GM18526 (cell line): ENCODE data around the gene WDR41.

Experiments used
- POLR2A ChIP-seq: IDR thresholded peaks from 3 replicates; pipeline ENCODE4 v1.6.1; 2011; ENCODE audit not compliant: insufficient read length; ENCODE audit errors: extremely low read depth

Gene WDR41

GRCh38 chr5:77419644-77420582, 72.2 kb downstream of the WDR41 start:
- no peak for TF ChIP-seq POLR2A

GRCh38 chr5:77418601-77419581, 73.2 kb downstream of the WDR41 start:
- no peak for TF ChIP-seq POLR2A

- TF ChIP-seq POLR2A, result no peak
Measured at GRCh38 chr5:77418162-77418561, 74.0 kb downstream of the WDR41 start.

GRCh38 chr5:77413049-77413448, 79.1 kb downstream of the WDR41 start:
- TF ChIP-seq POLR2A, result no peak

GRCh38 chr5:77409870-77410621, 82.1 kb downstream of the WDR41 start:
- TF ChIP-seq POLR2A, result no peak

GRCh38 chr5:77407152-77407551, 85.0 kb downstream of the WDR41 start:
- no peak for TF ChIP-seq POLR2A

GRCh38 chr5:77402796-77403195, 89.3 kb downstream of the WDR41 start:
- TF ChIP-seq POLR2A, result no peak

GRCh38 chr5:77400645-77401044, 91.5 kb downstream of the WDR41 start:
- no peak for TF ChIP-seq POLR2A

GRCh38 chr5:77398896-77399295, 93.2 kb downstream of the WDR41 start:
- no peak for TF ChIP-seq POLR2A

GRCh38 chr5:77398458-77398857, 93.7 kb downstream of the WDR41 start:
- no peak for TF ChIP-seq POLR2A

GRCh38 chr5:77397686-77398292, 94.3 kb downstream of the WDR41 start:
- no peak for TF ChIP-seq POLR2A

GRCh38 chr5:77396017-77396416, 96.1 kb downstream of the WDR41 start:
- TF ChIP-seq POLR2A, result no peak

GRCh38 chr5:77394064-77394715, 97.9 kb downstream of the WDR41 start:
- no peak for TF ChIP-seq POLR2A

- no peak for TF ChIP-seq POLR2A
Measured at GRCh38 chr5:77391240-77391765, 100.8 kb downstream of the WDR41 start.
